ENCODE results near the gene PMVK. TPM values are rescaled to one million over a fixed set of nuclear protein-coding genes. Genes with fewer than 3 reads are reported as not detected.
"Not testable (repeated sequence)": the region's sequence is repeated elsewhere in the genome, so short reads cannot be mapped to it uniquely, and the experiment has no call there.

Gene PMVK
- total and polyA plus RNA-seq, 2 experiments from 2014 or later, result 23.8 to 95.4 TPM

- H3K27me3 ChIP-seq, result no peaks in the 10 kb centered on the region
- H3K36me3 ChIP-seq, result no peaks in the 10 kb centered on the region
- peak in 1 of 2 donors; percentile 66 for DNase-seq (ENCODE audit: low read depth in 1 of 2, low spot score in 1 of 2)
- H3K27ac ChIP-seq, result peak overlapping the region; percentile 45
- H3K4me3 ChIP-seq, result no peak overlapping the region
- H3K9me3 ChIP-seq (ENCODE audit: low read depth), result no peaks in the 10 kb centered on the region
- H3K4me1 ChIP-seq (ENCODE audit: low read depth), result peaks cover 16% of the 10 kb centered on the region
- TF ChIP-seq, protein P1, sequence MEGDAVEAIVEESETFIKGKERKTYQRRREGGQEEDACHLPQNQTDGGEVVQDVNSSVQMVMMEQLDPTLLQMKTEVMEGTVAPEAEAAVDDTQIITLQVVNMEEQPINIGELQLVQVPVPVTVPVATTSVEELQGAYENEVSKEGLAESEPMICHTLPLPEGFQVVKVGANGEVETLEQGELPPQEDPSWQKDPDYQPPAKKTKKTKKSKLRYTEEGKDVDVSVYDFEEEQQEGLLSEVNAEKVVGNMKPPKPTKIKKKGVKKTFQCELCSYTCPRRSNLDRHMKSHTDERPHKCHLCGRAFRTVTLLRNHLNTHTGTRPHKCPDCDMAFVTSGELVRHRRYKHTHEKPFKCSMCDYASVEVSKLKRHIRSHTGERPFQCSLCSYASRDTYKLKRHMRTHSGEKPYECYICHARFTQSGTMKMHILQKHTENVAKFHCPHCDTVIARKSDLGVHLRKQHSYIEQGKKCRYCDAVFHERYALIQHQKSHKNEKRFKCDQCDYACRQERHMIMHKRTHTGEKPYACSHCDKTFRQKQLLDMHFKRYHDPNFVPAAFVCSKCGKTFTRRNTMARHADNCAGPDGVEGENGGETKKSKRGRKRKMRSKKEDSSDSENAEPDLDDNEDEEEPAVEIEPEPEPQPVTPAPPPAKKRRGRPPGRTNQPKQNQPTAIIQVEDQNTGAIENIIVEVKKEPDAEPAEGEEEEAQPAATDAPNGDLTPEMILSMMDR (IDR thresholded peaks at IDR 0.05; ENCODE audit: low read depth, low read length), result no peak
These were observed 23.8 kb downstream of the PMVK start for GRCh38 chr1:154912755-154913154.

- DNase-seq (ENCODE audit: low read depth in 1 of 2, low spot score in 1 of 2), result no peak
- TF ChIP-seq, protein P1 (IDR thresholded peaks at IDR 0.05; ENCODE audit: low read depth, low read length), result no peak
- Histone ChIP-seq H3K27me3 (no peaks in the 10 kb centered on the region), H3K9me3 (ENCODE audit: low read depth) (no peaks in the 10 kb centered on the region), H3K4me3 (no peak overlapping the region), H3K36me3 (no peaks in the 10 kb centered on the region), H3K27ac (peak overlapping the region; percentile 45), H3K4me1 (ENCODE audit: low read depth) (peaks cover 16% of the 10 kb centered on the region)
These were observed 24.6 kb downstream of the PMVK start for GRCh38 chr1:154911691-154912550.

- no peak for DNase-seq (ENCODE audit: low read depth in 1 of 2, low spot score in 1 of 2)
- peaks cover 16% of the 10 kb centered on the region for H3K4me1 ChIP-seq (ENCODE audit: low read depth)
- H3K27me3 ChIP-seq, result no peaks in the 10 kb centered on the region
- H3K36me3 ChIP-seq, result no peaks in the 10 kb centered on the region
- H3K9me3 ChIP-seq (ENCODE audit: low read depth), result no peaks in the 10 kb centered on the region
- H3K27ac ChIP-seq, result no peak overlapping the region
- no peak overlapping the region for H3K4me3 ChIP-seq
- TF ChIP-seq, protein P1 (IDR thresholded peaks at IDR 0.05; ENCODE audit: low read depth, low read length), result no peak
These were observed 25.7 kb downstream of the PMVK start for GRCh38 chr1:154910851-154911250.

GRCh38 chr1:154908937-154909336 lies 27.6 kb downstream of the PMVK start:
- DNase-seq (ENCODE audit: low read depth in 1 of 2, low spot score in 1 of 2), result no peak
- Histone ChIP-seq H3K9me3 (ENCODE audit: low read depth) (no peaks in the 10 kb centered on the region), H3K4me3 (no peak overlapping the region), H3K4me1 (ENCODE audit: low read depth) (peaks cover 16% of the 10 kb centered on the region), H3K27me3 (no peaks in the 10 kb centered on the region), H3K36me3 (no peaks in the 10 kb centered on the region), H3K27ac (no peak overlapping the region)
- TF ChIP-seq, protein P1 (IDR thresholded peaks at IDR 0.05; ENCODE audit: low read depth, low read length), result no peak

GRCh38 chr1:154908129-154908528 lies 28.4 kb downstream of the PMVK start:
- DNase-seq (ENCODE audit: low read depth in 1 of 2, low spot score in 1 of 2); H3K27ac ChIP-seq; H3K27me3 ChIP-seq; H3K4me3 ChIP-seq; H3K36me3 ChIP-seq; H3K9me3 ChIP-seq (ENCODE audit: low read depth): not testable (repeated sequence)
- H3K4me1 ChIP-seq (ENCODE audit: low read depth), result peaks cover 16% of the 10 kb centered on the region

GRCh38 chr1:154906621-154907081 lies 29.9 kb downstream of the PMVK start:
- peak in 1 of 2 donors; percentile 22 for DNase-seq (ENCODE audit: low read depth in 1 of 2, low spot score in 1 of 2)
- no peaks in the 10 kb centered on the region for H3K36me3 ChIP-seq
- H3K4me3 ChIP-seq, result no peak overlapping the region
- no peaks in the 10 kb centered on the region for H3K9me3 ChIP-seq (ENCODE audit: low read depth)
- no peak overlapping the region for H3K27ac ChIP-seq
- no peaks in the 10 kb centered on the region for H3K27me3 ChIP-seq
- TF ChIP-seq, protein P1 (IDR thresholded peaks at IDR 0.05; ENCODE audit: low read depth, low read length), result peak; percentile 48
- peaks cover under 1% of the 10 kb centered on the region for H3K4me1 ChIP-seq (ENCODE audit: low read depth)

All from cardiac muscle cell (in vitro differentiated cells and primary cell).